Measurements from ENCODE around the gene TNS3. TPM values are rescaled to one million over a fixed set of nuclear protein-coding genes. Genes with fewer than 3 reads are reported as not detected.

TNS3 gene
- total RNA-seq, 1 experiment from 2014 or later, result 533 TPM

GRCh38 chr7:47529405-47529804 lies 52.5 kb downstream of the TNS3 start:
- BruUV-seq (replicated peaks), result no TSS peak
- CTCF ChIA-PET, result no interaction called here
- intact Hi-C loops (cut with micrococcal nuclease; ENCODE audit: unreplicated experiment), result no loop called here
- TF ChIP-seq CTCF (IDR thresholded peaks at IDR 0.05) (no peak), POLR2AphosphoS5 (IDR thresholded peaks at IDR 0.05; ENCODE audit: low read depth, low read length) (peak; percentile 38; the same call in 1 of the 2 replicates)
- in situ Hi-C loops (cut with HindIII; ENCODE audit: low pct_unique_long_range_greater_than_20kb, low sequenced_read_pairs), result no loop called here
- POLR2A ChIA-PET, result no interaction called here
- DNase-seq (ENCODE audit: low read depth, low spot score) (no peak), ATAC-seq (no peak)
- H3K4me3 ChIP-seq (ENCODE audit: low read depth in 2 of 2, low read length in 2 of 2), result no peak overlapping the region
- no peaks in the 10 kb centered on the region for H3K27me3 ChIP-seq (ENCODE audit: control insufficient read depth, insufficient read depth, low read length)
- H3K9me3 ChIP-seq (ENCODE audit: control insufficient read depth, insufficient read depth, low read depth, low read length), result no peaks in the 10 kb centered on the region
- peaks cover 39% of the 10 kb centered on the region for H3K36me3 ChIP-seq (ENCODE audit: control insufficient read depth, insufficient read depth, low read length)
- peaks cover 83% of the 10 kb centered on the region for H3K4me1 ChIP-seq (ENCODE audit: control insufficient read depth, insufficient read depth, low read length)
- peak overlapping the region; percentile 97 for H3K27ac ChIP-seq (ENCODE audit: low read length)

GRCh38 chr7:47528471-47528870 lies 53.4 kb downstream of the TNS3 start:
- BruUV-seq (replicated peaks), result no TSS peak
- no peak for TF ChIP-seq TCF7L2 (IDR thresholded peaks at IDR 0.05; ENCODE audit: low read depth, low read length)
- TF ChIP-seq REST (IDR thresholded peaks at IDR 0.05; ENCODE audit: insufficient read depth in 1 of 2, low read depth in 2 of 2, low read length in 1 of 2), result no peak
- no peak for TF ChIP-seq CTCF (IDR thresholded peaks at IDR 0.05)
- no peak; the same call in 1 of the 2 replicates for TF ChIP-seq POLR2AphosphoS5 (IDR thresholded peaks at IDR 0.05; ENCODE audit: low read depth, low read length)
- TF ChIP-seq SIN3A (IDR thresholded peaks at IDR 0.05; ENCODE audit: borderline replicate concordance, insufficient read depth, low read depth, low read length), result no peak
- Histone ChIP-seq H3K27me3 (ENCODE audit: control insufficient read depth, insufficient read depth, low read length) (no peaks in the 10 kb centered on the region), H3K9me3 (ENCODE audit: control insufficient read depth, insufficient read depth, low read depth, low read length) (no peaks in the 10 kb centered on the region), H3K4me1 (ENCODE audit: control insufficient read depth, insufficient read depth, low read length) (peaks cover 82% of the 10 kb centered on the region), H3K36me3 (ENCODE audit: control insufficient read depth, insufficient read depth, low read length) (peaks cover 43% of the 10 kb centered on the region), H3K27ac (ENCODE audit: low read length) (peak overlapping the region; percentile 97), H3K4me3 (ENCODE audit: low read depth in 2 of 2, low read length in 2 of 2) (no peak overlapping the region)
- ChIA-PET CTCF (no interaction called here), POLR2A (no interaction called here)
- no peak for DNase-seq (ENCODE audit: low read depth, low spot score)
- in situ Hi-C loops (cut with HindIII; ENCODE audit: low pct_unique_long_range_greater_than_20kb, low sequenced_read_pairs), result no loop called here
- intact Hi-C loops (cut with micrococcal nuclease; ENCODE audit: unreplicated experiment), result no loop called here
- ATAC-seq, result no peak
